ENCODE measurements around the gene CEBPZ.

- TF ChIP-seq ELK1 (IDR thresholded peaks at IDR 0.05; ENCODE audit: low read depth, low read length) (no peak), MXI1 (IDR thresholded peaks at IDR 0.05; ENCODE audit: low read depth, low read length) (no peak), WRNIP1 (IDR thresholded peaks at IDR 0.05; ENCODE audit: borderline replicate concordance, low read depth, low read length) (no peak), RAD21 (IDR thresholded peaks at IDR 0.05; ENCODE audit: insufficient read depth, low read depth, low read length) (no peak), CTCF (IDR thresholded peaks at IDR 0.05 in 2 of 3, conservative IDR thresholded peaks at IDR 0.05 in 1 of 3; ENCODE audit: control insufficient read depth in 2 of 3, extremely low read depth in 1 of 3, insufficient read depth in 1 of 3, low read depth in 3 of 3, low read length in 3 of 3) (no peak)
These were observed 20.2 kb downstream of the CEBPZ start for GRCh38 chr2:37211212-37211611.
